RKO (cell line): Measurements from ENCODE around the gene DTNB.
"Not testable (repeated sequence)": the region's sequence is repeated elsewhere in the genome, so short reads cannot be mapped to it uniquely, and the experiment has no call there.

ENCODE experiments used
- DNase-seq: peaks from one replicate; pipeline ENCODE4 v3.0.0-alpha.2; 2016; ENCODE audit warnings: low spot score

DTNB gene

GRCh38 chr2:25684577-25685473 lies 11.4 kb upstream of the DTNB start:
- DNase-seq = no peak

GRCh38 chr2:25682082-25682481 lies 8.7 kb upstream of the DTNB start:
- no peak for DNase-seq

GRCh38 chr2:25677877-25678276 lies 4.5 kb upstream of the DTNB start:
- no peak for DNase-seq

- DNase-seq = no peak
Observed at GRCh38 chr2:25674077-25674362, 643 bp upstream of the DTNB start.

- peak; percentile 69 for DNase-seq
Observed at GRCh38 chr2:25672494-25673299, 680 bp downstream of the DTNB start.

- DNase-seq = no peak
Observed at GRCh38 chr2:25671622-25672021, 1.8 kb downstream of the DTNB start.

GRCh38 chr2:25669520-25669919 lies 3.9 kb downstream of the DTNB start:
- no peak for DNase-seq

GRCh38 chr2:25666218-25666617 lies 7.2 kb downstream of the DTNB start:
- no peak for DNase-seq

GRCh38 chr2:25665429-25665828 lies 7.9 kb downstream of the DTNB start:
- not testable (repeated sequence) for DNase-seq

- no peak for DNase-seq
Observed at GRCh38 chr2:25664965-25665307, 8.4 kb downstream of the DTNB start.

GRCh38 chr2:25664183-25664964 lies 9.0 kb downstream of the DTNB start:
- no peak for DNase-seq

GRCh38 chr2:25655316-25655715 lies 18.1 kb downstream of the DTNB start:
- DNase-seq = no peak

- DNase-seq = no peak
Observed at GRCh38 chr2:25654801-25655200, 18.6 kb downstream of the DTNB start.

- DNase-seq = no peak
Observed at GRCh38 chr2:25651782-25652455, 21.5 kb downstream of the DTNB start.

GRCh38 chr2:25651066-25651465 lies 22.3 kb downstream of the DTNB start:
- DNase-seq = no peak

GRCh38 chr2:25650256-25650655 lies 23.1 kb downstream of the DTNB start:
- DNase-seq = no peak

GRCh38 chr2:25649786-25650185 lies 23.6 kb downstream of the DTNB start:
- no peak for DNase-seq

- DNase-seq = no peak
Observed at GRCh38 chr2:25642298-25642697, 31.1 kb downstream of the DTNB start.

- no peak for DNase-seq
Observed at GRCh38 chr2:25639696-25640095, 33.7 kb downstream of the DTNB start.

- DNase-seq = no peak
Observed at GRCh38 chr2:25639131-25639530, 34.2 kb downstream of the DTNB start.

GRCh38 chr2:25635797-25636196 lies 37.6 kb downstream of the DTNB start:
- DNase-seq = no peak

- not testable (repeated sequence) for DNase-seq
Observed at GRCh38 chr2:25633801-25634200, 39.6 kb downstream of the DTNB start.
